Smooth muscle cell (in vitro differentiated cells): ENCODE measurements around the gene CAPRIN2. TPM values are rescaled to one million over a fixed set of nuclear protein-coding genes. Genes with fewer than 3 reads are reported as not detected.

Experiments used
- DNase-seq: peaks from one replicate; lab custom pipeline; 2025; ENCODE audit not compliant: unreplicated experiment; lab: John Stamatoyannopoulos, UW
- H2AFZ ChIP-seq: fragments of 200-600 bp; sonication (generic); 2 replicates; pipeline ENCODE4 v1.6.0; 2016; ENCODE audit warnings: antibody characterized with exemption, low read depth, mild to moderate bottlenecking
- H3F3A ChIP-seq: fragments of 200-600 bp; sonication (generic); 2 replicates; pipeline ENCODE4 v1.6.0; 2017; ENCODE audit warnings: antibody characterized with exemption, low read depth
- H3K27ac ChIP-seq: fragments of 200-600 bp; sonication (generic); 2 replicates; pipeline ENCODE4 v1.5.1; 2016; ENCODE audit warnings: low read depth, mild to moderate bottlenecking
- H3K27me3 ChIP-seq: fragments of 200-600 bp; sonication (generic); 2 replicates; pipeline ENCODE4 v1.6.1; 2016; ENCODE audit warnings: low read depth, mild to moderate bottlenecking
- H3K36me3 ChIP-seq: fragments of 200-600 bp; sonication (generic); 2 replicates; pipeline ENCODE4 v1.5.1; 2016; ENCODE audit warnings: low read depth
- H3K4me1 ChIP-seq: fragments of 200-600 bp; sonication (generic); 2 replicates; pipeline ENCODE4 v1.5.1; 2016; ENCODE audit warnings: low read depth
- H3K4me2 ChIP-seq: fragments of 200-600 bp; sonication (generic); 2 replicates; pipeline ENCODE4 v1.6.0; 2016; ENCODE audit warnings: mild to moderate bottlenecking
- H3K4me3 ChIP-seq: fragments of 200-600 bp; sonication (generic); 2 replicates; pipeline ENCODE4 v1.5.1; 2016; ENCODE audit warnings: mild to moderate bottlenecking
- H3K79me2 ChIP-seq: fragments of 200-600 bp; sonication (generic); 2 replicates; pipeline ENCODE4 v1.6.0; 2016; ENCODE audit warnings: low read depth, mild to moderate bottlenecking
- H3K9ac ChIP-seq: fragments of 200-600 bp; sonication (generic); 2 replicates; pipeline ENCODE4 v1.6.0; 2016; ENCODE audit warnings: low read depth
- H3K9me3 ChIP-seq: fragments of 200-600 bp; sonication (generic); replicated peaks from 2 replicates; pipeline ENCODE4 v1.5.1; 2016; ENCODE audit warnings: low read depth
- H4K20me1 ChIP-seq: fragments of 200-600 bp; sonication (generic); 2 replicates; pipeline ENCODE4 v1.6.0; 2016; ENCODE audit warnings: low read depth
- CTCF ChIP-seq: fragments of 200-600 bp; sonication (generic); IDR thresholded peaks from 2 replicates; pipeline ENCODE4 v1.5.1; 2017; ENCODE audit warnings: borderline replicate concordance, mild to moderate bottlenecking, antibody characterized with exemption; ENCODE audit not compliant: insufficient read depth, poor library complexity, severe bottlenecking
- WGBS: methylation state at CpG from one replicate; pipeline ENCODE4 v1.1.7; 2016; ENCODE audit warnings: low lambda C conversion rate; 5-methylcytosine and 5-hydroxymethylcytosine counted together
- polyA plus RNA-seq: library from polyadenylated mRNA; unstranded; fragments of >200 nt; fragmentation: Nextera tagmentation; extraction: Ambion mirVana; gene quantifications from 2 replicates; pipeline ENCODE4 v1.2.1, GENCODE V29; 2016
- total RNA-seq: library from RNA; depleted of rRNA; stranded (reverse); fragments of >200 nt; gene quantifications from 2 replicates; pipeline ENCODE4 v1.2.3, GENCODE V29; 2014

The CAPRIN2 gene
- total and polyA plus RNA-seq, 2 experiments from 2014 or later, result 14.7 to 31.0 TPM

- no peaks in the 10 kb centered on the region for H3F3A ChIP-seq
- no peak overlapping the region for H3K4me2 ChIP-seq
- H3K4me3 ChIP-seq, result no peak overlapping the region
- no peaks in the 10 kb centered on the region for H3K36me3 ChIP-seq
- H3K9ac ChIP-seq, result no peak overlapping the region
- H3K4me1 ChIP-seq, result no peaks in the 10 kb centered on the region
- no peaks in the 10 kb centered on the region for H3K9me3 ChIP-seq
- H2AFZ ChIP-seq, result no peak overlapping the region
- no peaks in the 10 kb centered on the region for H3K79me2 ChIP-seq
- no peak for DNase-seq
- 89% methylated on average over 2 of the region's 2 CpGs for WGBS
- no peaks in the 10 kb centered on the region for H4K20me1 ChIP-seq
- H3K27ac ChIP-seq, result no peak overlapping the region
- H3K27me3 ChIP-seq, result no peaks in the 10 kb centered on the region
- no peak for TF ChIP-seq CTCF
Observed at GRCh38 chr12:30764251-30764650, 9.5 kb upstream of the CAPRIN2 start.

- H3K9me3 ChIP-seq, result no peaks in the 10 kb centered on the region
- no peak for TF ChIP-seq CTCF
- no peak overlapping the region for H3K4me3 ChIP-seq
- no peaks in the 10 kb centered on the region for H3K27me3 ChIP-seq
- no peak overlapping the region for H2AFZ ChIP-seq
- no peaks in the 10 kb centered on the region for H3K4me1 ChIP-seq
- no peaks in the 10 kb centered on the region for H3K36me3 ChIP-seq
- H3K9ac ChIP-seq, result no peak overlapping the region
- H3K79me2 ChIP-seq, result no peaks in the 10 kb centered on the region
- no peak overlapping the region for H3K4me2 ChIP-seq
- 98% methylated on average over 3 of the region's 3 CpGs for WGBS
- H4K20me1 ChIP-seq, result no peaks in the 10 kb centered on the region
- H3F3A ChIP-seq, result no peaks in the 10 kb centered on the region
- H3K27ac ChIP-seq, result no peak overlapping the region
- no peak for DNase-seq
Observed at GRCh38 chr12:30763053-30763452, 8.3 kb upstream of the CAPRIN2 start.

- TF ChIP-seq CTCF, result no peak
- Histone ChIP-seq H3K9ac (no peak overlapping the region), H2AFZ (no peak overlapping the region), H3K4me1 (no peaks in the 10 kb centered on the region), H3K79me2 (no peaks in the 10 kb centered on the region), H3K36me3 (no peaks in the 10 kb centered on the region), H3K4me3 (no peak overlapping the region), H4K20me1 (no peaks in the 10 kb centered on the region), H3F3A (no peaks in the 10 kb centered on the region), H3K4me2 (no peak overlapping the region), H3K27ac (no peak overlapping the region), H3K27me3 (no peaks in the 10 kb centered on the region), H3K9me3 (no peaks in the 10 kb centered on the region)
- no peak for DNase-seq
- 97% methylated on average over 2 of the region's 2 CpGs for WGBS
Observed at GRCh38 chr12:30761730-30762129, 7.0 kb upstream of the CAPRIN2 start.

- peaks cover 13% of the 10 kb centered on the region for H3K79me2 ChIP-seq
- no peaks in the 10 kb centered on the region for H3K36me3 ChIP-seq
- no peak overlapping the region for H3K9ac ChIP-seq
- no peak overlapping the region for H3K4me2 ChIP-seq
- no peak overlapping the region for H3K4me3 ChIP-seq
- no peak overlapping the region for H3K27ac ChIP-seq
- H3K4me1 ChIP-seq, result peaks cover 5% of the 10 kb centered on the region
- TF ChIP-seq CTCF, result no peak
- 70% methylated on average over 4 of the region's 4 CpGs for WGBS
- H3K27me3 ChIP-seq, result no peaks in the 10 kb centered on the region
- H3F3A ChIP-seq, result peaks cover 7% of the 10 kb centered on the region
- no peak overlapping the region for H2AFZ ChIP-seq
- peaks cover 6% of the 10 kb centered on the region for H4K20me1 ChIP-seq
- H3K9me3 ChIP-seq, result no peaks in the 10 kb centered on the region
- DNase-seq, result no peak
Observed at GRCh38 chr12:30757316-30757715, 2.6 kb upstream of the CAPRIN2 start.
